GM21723 (cell line): ENCODE results near the gene SERPINB10.

Experiments used
- ATAC-seq: cut with Tn5 transposase; IDR thresholded peaks from one replicate; pipeline ENCODE4 v1.9.1; 2021; ENCODE audit warnings: mild to moderate bottlenecking, moderate library complexity; ENCODE audit not compliant: unreplicated experiment

Gene SERPINB10

DNA sequence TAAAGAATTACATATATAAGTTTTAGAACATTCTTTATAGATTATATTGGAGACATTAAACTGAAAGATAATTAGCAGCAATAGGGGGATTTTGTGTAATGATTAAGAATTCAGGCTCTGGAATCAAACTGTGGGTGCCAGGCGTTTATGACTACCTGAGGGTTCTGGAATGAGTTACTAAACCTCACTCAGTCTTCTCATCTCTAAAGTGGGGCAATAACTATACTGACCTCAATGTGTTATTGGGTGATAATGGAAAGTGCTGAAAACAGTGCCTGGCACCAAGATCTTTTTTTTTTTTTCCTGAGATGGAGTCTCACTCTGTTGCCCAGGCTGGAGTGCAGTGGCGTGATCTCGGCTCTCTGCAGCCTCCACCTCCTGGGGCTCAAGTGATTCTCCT is 69.3 kb downstream of the SERPINB10 start:
- no peak for ATAC-seq

DNA sequence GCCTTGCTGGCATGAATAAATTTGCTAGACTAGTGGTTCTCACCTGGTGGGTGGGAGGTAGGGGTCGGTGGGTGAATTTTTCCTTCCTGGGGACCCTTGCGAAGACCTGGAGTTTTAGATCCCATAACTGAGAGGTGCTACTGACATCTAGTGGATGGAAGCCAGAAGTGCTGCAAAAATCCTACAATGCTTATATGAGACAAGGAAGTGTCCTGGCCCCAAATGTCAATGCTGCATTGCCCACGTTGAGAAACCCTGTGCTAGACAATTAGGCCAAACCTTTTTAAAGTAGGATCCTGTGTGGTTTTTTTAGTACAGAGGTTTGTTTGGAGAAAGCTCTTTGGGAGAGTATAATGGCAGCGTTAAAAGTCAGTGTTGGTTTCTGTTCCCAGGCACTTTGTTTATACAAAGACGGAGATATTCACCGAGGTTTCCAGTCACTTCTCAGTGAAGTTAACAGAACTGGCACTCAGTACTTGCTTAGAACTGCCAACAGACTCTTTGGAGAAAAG is 71.7 kb downstream of the SERPINB10 start:
- peak; percentile 77 for ATAC-seq

DNA sequence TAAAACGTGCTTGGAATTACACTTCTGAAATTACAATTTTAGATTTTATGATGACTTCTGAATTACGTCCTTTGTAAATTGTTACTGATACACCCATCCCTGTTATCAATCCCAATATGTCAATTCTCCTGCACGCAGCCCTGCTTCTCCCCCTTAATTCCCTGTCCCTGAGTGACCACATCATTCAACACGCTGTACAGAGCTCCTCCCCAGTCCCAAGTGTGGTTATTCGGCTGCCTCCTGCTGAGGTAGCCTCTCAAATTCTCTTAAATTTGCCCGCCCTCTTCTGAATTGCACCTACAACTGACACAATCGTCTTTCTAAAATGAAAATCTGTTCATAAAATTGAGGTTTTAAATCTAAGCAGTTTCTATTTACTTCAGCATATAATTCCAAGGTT is 72.3 kb downstream of the SERPINB10 start:
- ATAC-seq: no peak

DNA sequence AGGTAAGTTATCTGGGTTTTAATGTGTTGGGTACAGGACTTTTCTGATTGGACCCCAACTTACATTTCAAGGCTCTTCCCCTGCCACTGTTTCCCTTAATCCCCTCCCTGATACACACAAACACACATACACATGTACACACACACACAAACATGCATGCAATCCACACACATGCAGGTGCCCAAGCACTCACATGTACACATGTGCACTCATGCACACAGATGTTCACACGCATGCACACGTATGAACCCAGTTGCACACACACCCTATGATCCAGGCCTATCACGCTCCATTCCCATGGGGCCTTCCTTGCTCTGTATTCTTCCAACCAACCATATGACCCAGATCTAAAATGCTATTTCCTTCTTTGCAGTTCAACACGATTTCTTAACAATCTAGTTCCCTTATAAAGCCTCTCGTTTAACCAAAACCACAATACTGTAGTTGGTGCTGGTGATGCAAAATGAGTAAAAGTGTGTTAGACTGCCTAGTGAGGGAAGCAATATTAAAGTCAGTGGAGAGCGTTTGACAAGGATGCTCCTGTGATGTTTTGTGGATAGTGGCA is 73.2 kb downstream of the SERPINB10 start:
- no peak for ATAC-seq

DNA sequence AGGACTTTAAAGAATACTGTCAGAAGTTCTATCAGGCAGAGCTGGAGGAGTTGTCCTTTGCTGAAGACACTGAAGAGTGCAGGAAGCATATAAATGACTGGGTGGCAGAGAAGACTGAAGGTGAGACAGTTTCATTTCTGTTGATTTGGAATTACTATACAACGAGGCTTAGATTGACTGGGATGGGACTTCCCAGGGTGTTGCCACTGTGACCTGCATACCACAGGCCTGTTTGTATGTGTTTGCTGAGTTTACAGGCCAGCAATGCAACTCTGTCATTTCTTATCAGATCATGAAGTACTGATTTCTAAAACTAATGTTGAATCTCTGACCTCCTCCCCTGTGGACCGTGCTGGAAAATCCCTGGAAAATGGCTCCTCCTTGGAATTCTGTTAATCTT is 74.0 kb downstream of the SERPINB10 start:
- no peak for ATAC-seq

DNA sequence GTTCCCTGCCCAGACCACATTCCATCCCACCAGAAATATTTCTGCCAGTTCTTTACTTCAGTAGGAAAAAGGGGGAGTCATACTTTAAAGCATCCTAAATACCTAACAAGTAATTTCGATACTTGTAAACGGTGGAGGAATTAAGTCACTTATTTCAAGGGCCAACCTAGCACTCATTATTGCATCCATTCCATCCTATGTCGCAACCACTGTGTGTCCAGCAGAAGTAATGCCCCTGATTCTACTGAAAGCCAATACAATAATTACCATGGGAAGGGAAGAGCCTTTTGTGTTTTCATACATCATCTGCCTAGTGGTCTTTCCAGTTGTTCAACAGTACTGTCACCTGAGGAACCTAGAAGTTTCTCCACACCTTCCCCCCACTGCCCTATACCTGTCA is 74.6 kb downstream of the SERPINB10 start:
- ATAC-seq: no peak
